NB4 (cell line): ENCODE results near the gene PSMB8.

ENCODE experiments used
- CTCF ChIP-seq: IDR thresholded peaks from one replicate; pipeline ENCODE4 v1.5.1; 2012; ENCODE audit warnings: low read depth, low read length
- MAX ChIP-seq: IDR thresholded peaks from 2 replicates; pipeline ENCODE4 v1.6.1; 2011; ENCODE audit warnings: low read depth, low read length
- POLR2A ChIP-seq: IDR thresholded peaks from 2 replicates; pipeline ENCODE4 v1.6.1; 2011; ENCODE audit warnings: mild to moderate bottlenecking; ENCODE audit not compliant: insufficient read length; ENCODE audit errors: extremely low read depth

GRCh38 chr6:32807020-32807580 is 36.7 kb downstream of the PSMB8 start:
- TF ChIP-seq CTCF (peak; percentile 15), POLR2A (no peak), MAX (no peak)
